NOMO-1 treated with DMSO at 0.1 percent for 48 hours (cell line): ENCODE results near the gene GNLY.
A peak's percentile ranks its signal among the peaks of the same experiment; 100 is the strongest.
"Not testable (repeated sequence)": the region's sequence is repeated elsewhere in the genome, so short reads cannot be mapped to it uniquely, and the experiment has no call there.

ENCODE experiments used
- DNase-seq: peaks from one replicate; lab custom pipeline; 2025; ENCODE audit not compliant: unreplicated experiment; lab: John Stamatoyannopoulos, UW

The GNLY gene

DNA sequence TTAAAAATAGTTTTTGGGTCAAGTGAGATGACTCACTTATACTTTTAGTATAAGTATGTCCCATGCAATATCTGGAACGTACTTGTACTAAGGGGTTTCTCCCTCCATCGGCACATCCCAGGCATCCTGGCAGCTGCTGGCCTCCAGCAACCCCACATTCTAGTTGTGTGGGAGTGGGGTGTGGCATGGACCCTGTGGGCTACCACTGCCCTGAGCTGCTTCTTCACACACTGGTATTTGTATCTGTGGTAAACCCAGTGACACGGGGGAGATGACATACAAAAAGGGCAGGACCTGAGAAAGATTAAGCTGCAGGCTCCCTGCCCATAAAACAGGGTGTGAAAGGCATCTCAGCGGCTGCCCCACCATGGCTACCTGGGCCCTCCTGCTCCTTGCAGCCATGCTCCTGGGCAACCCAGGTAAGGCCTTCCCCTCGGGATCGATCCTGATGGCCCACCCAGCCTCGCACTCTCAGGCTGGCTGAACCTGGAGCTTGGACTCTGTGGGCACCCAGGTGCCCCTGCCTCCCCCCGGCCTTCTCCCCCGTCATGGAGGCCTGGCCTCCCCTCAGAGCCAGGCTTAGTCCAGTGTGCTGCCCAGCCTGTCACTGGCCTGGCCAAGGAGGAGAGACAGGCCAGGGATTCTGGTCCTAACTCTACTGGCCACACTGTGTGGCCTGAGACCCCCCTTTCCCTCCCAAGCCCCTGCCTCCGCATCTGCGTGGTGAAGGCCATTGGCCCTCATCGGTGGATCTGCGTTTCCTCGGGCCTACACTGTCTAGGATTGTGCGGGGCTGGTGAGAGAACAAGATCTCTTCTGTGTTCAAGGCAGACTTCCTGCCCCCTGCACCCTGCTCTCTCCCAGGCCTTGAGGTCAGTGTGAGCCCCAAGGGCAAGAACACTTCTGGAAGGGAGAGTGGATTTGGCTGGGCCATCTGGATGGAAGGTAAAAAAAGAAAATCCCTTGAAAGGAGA, at the start of gene GNLY:
TSS of gene GNLY (plus strand) at position 307 of the 974 bp plus-strand sequence. CDS start at position 368, 61 bp downstream.
- no peak for DNase-seq

DNA sequence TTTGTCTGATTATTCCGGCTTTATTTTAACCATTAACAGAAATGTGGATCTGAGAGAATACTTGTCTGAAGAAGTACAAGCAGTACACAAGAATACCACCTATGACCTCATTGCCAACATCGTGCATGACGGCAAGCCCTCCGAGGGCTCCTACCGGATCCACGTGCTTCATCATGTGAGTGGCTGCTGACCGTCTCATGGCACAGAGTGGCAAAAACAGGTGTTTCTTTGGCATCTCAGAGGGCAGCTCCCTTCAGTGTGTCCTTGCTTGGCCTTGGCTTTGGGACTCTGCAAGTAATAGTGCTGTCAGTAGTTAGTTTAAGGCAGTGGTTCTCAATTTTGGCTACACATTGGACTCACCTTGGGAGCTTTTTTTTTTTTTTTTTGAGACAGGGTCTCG, 49.2 kb upstream of the GNLY start:
- no peak for DNase-seq

DNA sequence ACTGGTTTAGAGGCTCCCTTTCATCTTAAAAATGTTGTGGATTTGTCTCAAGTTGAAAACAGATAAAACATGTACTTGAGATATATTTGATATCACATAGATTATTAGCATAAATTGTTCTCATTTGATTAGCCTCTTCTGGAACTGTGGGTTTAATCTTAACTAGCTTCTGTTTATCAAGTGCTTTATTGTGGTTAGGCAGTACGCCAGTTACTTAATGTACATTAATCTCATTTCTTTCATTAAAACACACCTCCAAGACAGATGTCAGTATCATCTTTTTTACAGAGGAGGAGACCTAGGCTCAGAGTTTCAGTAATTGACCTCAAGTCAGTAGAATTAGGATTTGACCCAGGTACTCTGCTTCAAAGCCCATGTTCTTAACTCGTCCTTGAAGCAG, 48.0 kb upstream of the GNLY start:
- DNase-seq: no peak

GRCh38 chr2:85647823-85648526, 46.2 kb upstream of the GNLY start:
- DNase-seq: peak; percentile 92

DNA sequence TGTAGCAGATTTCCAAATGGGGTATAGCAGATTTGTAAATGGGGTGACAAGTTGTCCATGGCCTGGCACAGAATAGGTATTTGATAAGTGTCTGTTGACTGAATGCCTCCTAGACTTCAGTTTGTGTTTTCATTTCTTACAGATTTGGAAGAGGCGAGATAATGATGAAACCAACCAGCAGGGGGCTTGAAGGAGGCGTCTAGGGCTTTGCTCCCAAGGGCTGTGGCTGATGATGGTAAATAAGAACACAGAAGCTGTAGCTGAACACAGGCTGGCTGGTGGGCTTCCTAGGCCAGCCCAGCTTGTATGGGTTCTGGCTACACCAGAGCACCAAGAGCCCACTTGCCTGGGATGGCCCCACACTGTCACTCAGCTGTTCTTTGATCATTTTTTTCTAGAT, 45.5 kb upstream of the GNLY start:
- DNase-seq: no peak

DNA sequence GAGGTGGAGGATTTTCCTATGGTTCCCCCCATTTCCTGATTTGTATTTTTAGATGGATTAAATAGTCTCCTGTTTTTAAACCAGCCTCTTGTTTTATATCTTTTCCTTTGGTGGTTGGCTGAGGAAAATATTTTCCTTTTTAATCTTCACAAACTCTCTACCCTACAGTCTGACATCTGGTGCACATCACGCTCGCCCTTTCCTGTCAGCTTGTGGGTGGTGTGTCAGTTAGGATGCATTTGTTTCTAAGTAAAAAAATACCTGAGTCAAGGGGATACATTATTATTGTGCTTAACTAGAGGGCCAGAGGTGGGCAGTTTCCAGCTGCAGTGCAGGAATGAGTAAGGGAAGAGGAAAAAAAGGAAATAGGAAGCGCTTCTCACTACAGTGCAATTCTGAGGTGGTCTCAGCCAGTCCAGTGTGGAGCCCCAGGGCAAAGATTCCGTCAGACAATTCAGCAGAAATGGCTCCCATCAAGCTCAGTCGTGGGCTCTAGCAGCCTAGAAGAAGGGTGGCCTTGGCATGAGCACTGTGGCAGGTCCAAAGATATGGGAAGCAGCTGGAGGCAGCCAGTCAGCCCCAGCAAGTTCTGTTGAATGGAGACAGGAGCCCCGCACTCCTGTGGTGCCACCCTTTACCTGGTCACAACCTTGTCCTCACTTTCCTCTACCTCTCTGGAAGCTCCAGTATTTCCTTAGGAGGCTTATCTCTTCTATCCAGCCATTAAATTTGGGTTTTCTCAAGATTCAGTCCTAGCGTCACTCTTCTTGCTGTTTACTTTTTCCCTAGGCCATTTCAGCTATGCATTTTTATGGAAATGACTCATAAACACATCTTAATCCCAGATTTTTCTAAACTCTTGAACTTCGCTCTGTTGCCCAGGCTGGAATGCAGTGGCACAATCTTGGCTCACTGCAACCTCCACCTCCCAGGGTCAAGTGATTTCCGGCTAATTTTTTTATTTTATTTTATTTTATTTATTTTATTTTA, 44.7 kb upstream of the GNLY start:
- no peak for DNase-seq

GRCh38 chr2:85650456-85650855, 43.7 kb upstream of the GNLY start:
- no peak for DNase-seq

GRCh38 chr2:85651097-85651496, 43.1 kb upstream of the GNLY start:
- no peak for DNase-seq

DNA sequence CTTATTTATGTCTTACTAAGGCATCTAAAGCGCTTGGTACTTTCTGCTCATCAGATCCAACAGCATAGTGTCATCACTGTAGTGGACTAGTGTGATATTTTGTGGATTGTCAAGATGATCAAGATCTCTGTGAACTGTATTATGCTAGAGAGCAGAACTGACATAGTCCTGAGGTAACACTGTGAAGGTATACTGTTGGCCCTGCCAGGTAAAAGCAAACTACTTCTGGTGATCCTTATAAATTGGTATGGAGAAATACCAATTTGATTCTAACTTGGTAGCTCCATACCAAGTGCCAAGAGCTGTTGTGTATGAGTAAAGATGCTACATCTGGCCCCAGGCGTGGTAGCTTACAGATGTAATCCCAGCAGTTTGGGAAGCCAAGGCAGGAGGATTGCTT, 42.1 kb upstream of the GNLY start:
- DNase-seq: no peak

DNA sequence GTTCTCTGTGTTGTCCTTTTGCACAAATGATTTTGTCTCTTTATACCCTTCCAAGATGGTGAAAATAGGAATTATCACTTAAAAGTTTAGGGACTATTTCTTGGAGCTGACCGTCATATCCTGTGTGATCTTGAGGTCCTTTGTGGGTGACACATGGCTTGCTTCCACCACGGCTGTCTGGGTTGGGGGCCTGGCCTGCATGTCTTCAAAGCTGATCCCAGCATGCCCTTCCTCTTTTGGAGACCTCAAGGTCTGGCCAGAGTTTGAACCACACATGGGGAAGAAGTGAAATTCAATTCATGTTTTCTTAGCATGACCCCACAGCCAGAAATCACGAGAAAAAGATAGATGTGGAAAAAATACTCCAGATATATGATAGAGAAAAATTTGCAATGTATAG, 40.2 kb upstream of the GNLY start:
- DNase-seq: peak; percentile 14

DNA sequence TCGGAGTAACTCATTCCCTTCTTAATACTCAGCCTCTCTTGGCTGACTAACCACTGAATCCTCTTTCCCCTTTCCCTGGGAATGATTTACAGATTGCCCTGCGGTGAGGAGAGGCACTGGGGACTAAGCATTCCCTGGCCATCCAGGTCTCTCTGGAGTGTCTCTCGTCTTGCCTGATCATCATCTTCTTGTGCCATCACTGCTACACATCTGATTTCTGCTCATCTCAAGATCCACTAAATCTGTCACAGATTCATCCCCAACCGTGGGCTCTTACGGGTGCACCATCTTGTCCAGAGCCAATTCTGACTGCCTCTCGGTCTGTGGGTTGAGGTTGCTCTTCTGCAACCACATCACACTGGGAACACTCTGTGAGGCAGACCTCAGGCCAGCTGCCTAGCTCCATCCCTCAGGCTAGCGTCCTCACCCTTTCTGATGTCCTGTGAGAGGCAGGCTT, 38.2 kb upstream of the GNLY start:
- no peak for DNase-seq

GRCh38 chr2:85656468-85656867, 37.7 kb upstream of the GNLY start:
- DNase-seq: no peak

DNA sequence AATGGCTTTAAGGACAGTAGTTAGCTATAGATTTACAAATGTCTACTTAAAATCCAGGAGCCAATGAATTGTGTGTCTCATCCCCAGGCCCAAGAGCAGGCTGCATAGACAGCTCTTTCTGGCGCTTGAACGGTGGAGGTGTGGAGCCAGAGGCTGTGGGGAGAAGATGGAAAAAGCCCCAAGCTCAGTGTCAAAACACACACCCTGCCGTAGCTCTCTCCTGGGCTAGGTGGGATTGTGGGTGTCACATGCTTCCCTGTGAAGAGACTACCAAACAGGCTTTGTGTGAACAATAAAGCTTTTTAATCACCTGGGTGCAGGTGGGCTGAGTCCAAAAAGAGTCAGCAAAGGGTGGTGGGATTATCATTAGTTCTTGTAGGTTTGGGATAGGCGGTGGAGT, 36.8 kb upstream of the GNLY start:
- not testable (repeated sequence) for DNase-seq

DNA sequence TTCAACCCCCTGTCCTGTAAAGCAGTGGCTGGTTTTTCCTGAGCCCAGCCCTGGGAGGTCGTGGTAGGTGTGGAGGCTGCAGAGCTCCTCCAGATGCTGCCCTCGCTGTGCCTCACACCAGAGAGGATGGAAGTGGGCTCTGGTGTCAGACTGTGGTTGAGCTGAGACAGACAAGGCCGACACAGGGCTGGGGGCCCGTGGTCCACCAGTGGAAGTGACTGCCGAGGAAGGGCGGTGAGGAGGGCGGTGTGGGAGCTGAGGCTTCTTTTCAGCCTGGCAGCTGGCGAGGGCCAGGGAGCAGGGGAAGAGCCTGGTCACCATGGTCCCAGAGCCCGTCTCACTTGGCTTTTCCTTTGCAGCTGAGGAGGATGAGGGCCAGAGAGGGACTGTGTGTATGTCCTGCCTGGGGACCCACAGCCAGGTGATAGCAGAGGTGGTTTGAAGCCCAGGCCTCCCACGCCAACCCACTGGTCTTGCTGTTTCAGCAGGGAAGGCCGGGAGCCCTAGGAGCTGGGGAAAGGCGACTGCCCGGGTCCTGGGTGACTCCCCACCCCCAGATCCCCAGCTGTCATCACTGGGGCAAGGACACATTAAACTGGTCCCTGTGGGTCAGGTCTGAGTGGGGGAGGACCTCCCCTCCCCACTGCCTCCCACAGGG, 34.7 kb upstream of the GNLY start:
- no peak for DNase-seq

DNA sequence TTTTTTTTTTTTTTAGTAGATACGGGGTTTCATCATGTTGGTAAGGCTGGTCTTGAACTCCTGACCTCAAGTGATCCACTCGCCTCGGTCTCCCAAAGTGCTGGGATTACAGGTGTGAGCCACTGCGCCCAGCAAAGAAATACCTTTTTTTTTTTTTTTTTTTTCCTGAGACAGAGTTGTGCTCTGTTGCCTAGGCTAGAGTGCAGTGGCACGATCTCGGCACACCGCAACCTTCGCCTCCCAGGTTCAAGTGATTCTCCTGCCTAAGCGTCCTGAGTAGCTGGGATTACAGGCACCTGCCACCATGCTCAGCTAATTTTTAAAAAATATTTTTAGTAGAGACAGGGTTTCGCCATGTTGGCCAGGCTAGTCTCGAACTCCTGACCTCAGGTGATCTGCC, 33.9 kb upstream of the GNLY start:
- DNase-seq: not testable (repeated sequence)

- no peak for DNase-seq
These were observed 33.4 kb upstream of the GNLY start for GRCh38 chr2:85660725-85661124.

- DNase-seq: no peak
These were observed 32.9 kb upstream of the GNLY start for GRCh38 chr2:85661139-85661858.

DNA sequence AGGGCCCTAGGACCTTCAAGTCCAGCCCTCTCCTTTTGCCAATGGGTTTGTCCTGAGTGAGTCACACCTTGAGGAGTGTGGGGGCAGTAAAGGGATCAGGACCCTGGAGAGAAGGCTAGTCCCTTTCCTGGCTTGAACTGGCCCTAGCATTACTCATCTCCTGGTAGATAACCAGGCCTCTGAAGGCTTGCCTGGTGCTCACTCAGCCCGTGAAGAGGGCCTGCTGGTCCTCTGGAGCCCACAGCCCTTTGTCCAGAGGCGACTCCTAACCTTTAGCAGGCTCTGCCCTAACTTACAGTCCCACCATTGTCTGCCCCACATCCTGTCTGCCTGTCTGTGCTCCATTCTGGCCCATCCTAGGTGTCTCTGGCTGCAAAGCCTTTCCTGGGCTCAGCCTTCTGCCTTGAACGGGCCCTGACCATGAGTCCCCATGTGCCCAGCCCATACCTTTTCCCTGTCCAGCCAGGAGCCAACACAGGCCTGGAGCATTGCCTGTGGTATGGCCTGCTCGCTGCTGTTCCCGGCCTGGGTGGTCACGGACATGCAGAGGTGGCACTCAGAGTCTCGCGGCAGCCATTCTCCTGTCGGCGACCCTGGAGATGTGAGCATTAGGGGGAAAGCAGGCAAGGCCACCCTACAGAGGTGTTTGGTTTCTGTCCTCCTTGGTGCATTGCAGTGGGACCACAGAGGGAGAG, 31.1 kb upstream of the GNLY start:
- DNase-seq: no peak
